ENCODE measurements around the gene TAGLN2. TPM values are rescaled to one million over a fixed set of nuclear protein-coding genes. Genes with fewer than 3 reads are reported as not detected.

The TAGLN2 gene
- total and polyA plus RNA-seq, 9 of the 15 experiments (the other 6 are each of a cell fraction or from before 2014, with no cell fraction given): 192 to 683 (median 455) TPM

- 0 out of 2 replicates have a peak, but pooled peaks have one; percentile 37 for TF ChIP-seq AFF4 (CRISPR knock-in tag; IDR thresholded peaks at IDR 0.05)
- no peak for TF ChIP-seq CLOCK (CRISPR knock-in tag; IDR thresholded peaks at IDR 0.05; ENCODE audit: borderline replicate concordance)
- TF ChIP-seq FOXK1 (CRISPR knock-in tag; IDR thresholded peaks at IDR 0.05; ENCODE audit: borderline replicate concordance): no peak
- TF ChIP-seq RB1 (IDR thresholded peaks at IDR 0.05; ENCODE audit: low read depth): no peak
- peak; percentile 82 for TF ChIP-seq TCF3 (CRISPR knock-in tag; IDR thresholded peaks at IDR 0.05)
- TF ChIP-seq TBL1XR1 (IDR thresholded peaks at IDR 0.05; ENCODE audit: low read length in 2 of 2): peak in 1 of 2 experiments; percentile 74; a peak in 2 of 4 replicates
- TF ChIP-seq VEZF1 (CRISPR knock-in tag; IDR thresholded peaks at IDR 0.05): peak; percentile 70; the same call in 1 of the 2 replicates
Observed at GRCh38 chr1:159921700-159922504, 3.4 kb downstream of the TAGLN2 start (continued).
